Osteocyte (in vitro differentiated cells): ENCODE results near the gene RB1. TPM values are rescaled to one million over a fixed set of nuclear protein-coding genes. Genes with fewer than 3 reads are reported as not detected.

Source experiments
- DNase-seq: peaks from one replicate; pipeline ENCODE4 v3.0.0; 2021; ENCODE audit warnings: mixed read lengths; ENCODE audit not compliant: unreplicated experiment; ENCODE audit errors: extremely low spot score
- H3K27ac Mint-ChIP-seq: one replicate; pipeline ENCODE4 v1.8.0; 2021; ENCODE audit warnings: mild to moderate bottlenecking, mixed read lengths; ENCODE audit not compliant: unreplicated experiment
- H3K27me3 Mint-ChIP-seq: one replicate; pipeline ENCODE4 v1.8.0; 2021; ENCODE audit warnings: mixed read lengths; ENCODE audit not compliant: unreplicated experiment
- H3K36me3 Mint-ChIP-seq: one replicate; pipeline ENCODE4 v1.8.0; 2021; ENCODE audit warnings: mixed read lengths; ENCODE audit not compliant: unreplicated experiment
- H3K4me1 Mint-ChIP-seq: one replicate; pipeline ENCODE4 v1.8.0; 2021; ENCODE audit warnings: mixed read lengths; ENCODE audit not compliant: unreplicated experiment
- H3K4me3 Mint-ChIP-seq: one replicate; pipeline ENCODE4 v1.8.0; 2021; ENCODE audit warnings: mild to moderate bottlenecking, moderate library complexity, mixed read lengths; ENCODE audit not compliant: unreplicated experiment
- H3K9me3 Mint-ChIP-seq: one replicate; pipeline ENCODE4 v1.8.0; 2021; ENCODE audit warnings: mixed read lengths; ENCODE audit not compliant: unreplicated experiment
- total RNA-seq: library from RNA; stranded (reverse); gene quantifications from 2 replicates; pipeline ENCODE4 v1.2.1, GENCODE V29; 2021
- TF ChIP-seq, protein P1 (sequence below): fragments of 200-600 bp; sonication (generic); IDR thresholded peaks from 2 replicates; pipeline ENCODE4 v1.5.0; 2021; ENCODE audit warnings: antibody characterized with exemption, mild to moderate bottlenecking, moderate library complexity

RB1 gene
- total RNA-seq, 1 donor from 2014 or later: 42.3 TPM

DNA sequence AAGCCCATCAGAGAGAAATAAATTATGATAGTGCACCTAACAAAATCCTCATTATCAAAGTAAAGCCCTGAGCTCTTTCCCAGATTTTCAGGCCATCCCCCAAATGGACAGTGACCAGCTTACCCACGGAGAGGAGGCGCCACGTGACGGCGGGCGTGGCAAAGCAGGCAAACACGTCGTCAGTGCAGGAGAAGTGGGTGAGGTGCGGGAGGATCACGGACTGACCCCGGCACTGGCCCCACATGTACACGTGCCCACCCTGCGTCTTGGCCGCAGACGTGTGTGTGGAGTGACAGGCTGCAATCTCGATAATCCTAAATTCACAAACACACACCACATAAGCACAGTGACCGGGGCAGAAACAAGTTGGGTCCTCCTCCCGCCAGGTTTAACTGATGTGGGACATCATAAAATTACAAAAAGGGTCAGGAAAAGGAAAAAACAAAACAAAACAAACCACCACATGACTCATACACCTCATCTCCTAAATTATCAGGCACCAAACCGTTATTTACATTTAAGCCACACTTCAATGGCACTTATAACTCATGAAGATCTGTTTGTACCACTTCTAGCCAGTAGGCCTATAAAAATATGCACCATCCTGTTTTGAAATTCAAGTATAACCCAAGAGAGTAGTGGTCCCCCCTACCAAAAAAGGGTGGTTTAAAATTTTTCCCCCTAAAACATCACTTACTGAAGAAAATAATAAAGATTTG, 199.2 kb downstream of the RB1 start:
- H3K4me3 Mint-ChIP-seq: no peak overlapping the region
- no peak for DNase-seq
- TF ChIP-seq, protein P1, sequence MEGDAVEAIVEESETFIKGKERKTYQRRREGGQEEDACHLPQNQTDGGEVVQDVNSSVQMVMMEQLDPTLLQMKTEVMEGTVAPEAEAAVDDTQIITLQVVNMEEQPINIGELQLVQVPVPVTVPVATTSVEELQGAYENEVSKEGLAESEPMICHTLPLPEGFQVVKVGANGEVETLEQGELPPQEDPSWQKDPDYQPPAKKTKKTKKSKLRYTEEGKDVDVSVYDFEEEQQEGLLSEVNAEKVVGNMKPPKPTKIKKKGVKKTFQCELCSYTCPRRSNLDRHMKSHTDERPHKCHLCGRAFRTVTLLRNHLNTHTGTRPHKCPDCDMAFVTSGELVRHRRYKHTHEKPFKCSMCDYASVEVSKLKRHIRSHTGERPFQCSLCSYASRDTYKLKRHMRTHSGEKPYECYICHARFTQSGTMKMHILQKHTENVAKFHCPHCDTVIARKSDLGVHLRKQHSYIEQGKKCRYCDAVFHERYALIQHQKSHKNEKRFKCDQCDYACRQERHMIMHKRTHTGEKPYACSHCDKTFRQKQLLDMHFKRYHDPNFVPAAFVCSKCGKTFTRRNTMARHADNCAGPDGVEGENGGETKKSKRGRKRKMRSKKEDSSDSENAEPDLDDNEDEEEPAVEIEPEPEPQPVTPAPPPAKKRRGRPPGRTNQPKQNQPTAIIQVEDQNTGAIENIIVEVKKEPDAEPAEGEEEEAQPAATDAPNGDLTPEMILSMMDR: no peak
- no peaks in the 10 kb centered on the region for H3K9me3 Mint-ChIP-seq
- peaks cover 9% of the 10 kb centered on the region for H3K4me1 Mint-ChIP-seq
- H3K36me3 Mint-ChIP-seq: peaks cover 9% of the 10 kb centered on the region
- H3K27me3 Mint-ChIP-seq: no peaks in the 10 kb centered on the region
- no peak overlapping the region for H3K27ac Mint-ChIP-seq

DNA sequence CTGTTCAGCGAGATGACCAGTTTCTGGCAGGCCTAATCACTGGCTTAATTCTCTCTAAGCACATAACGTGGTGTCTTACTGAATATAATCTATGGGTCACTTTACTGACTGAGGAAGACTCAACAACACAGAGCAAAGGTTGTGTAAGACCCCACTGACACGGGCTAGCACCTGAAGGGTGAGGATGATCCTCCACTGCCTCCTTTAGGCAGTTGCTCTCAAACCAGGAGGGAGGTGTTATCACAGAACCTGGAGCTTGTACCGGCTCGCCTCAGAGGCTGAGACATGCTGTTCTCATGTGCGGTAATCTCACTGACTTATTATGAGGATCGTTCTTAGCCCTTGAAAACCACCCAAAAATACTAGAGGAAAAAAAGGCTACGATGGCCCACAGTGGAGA, 201.1 kb downstream of the RB1 start:
- H3K27ac Mint-ChIP-seq: no peak overlapping the region
- H3K9me3 Mint-ChIP-seq: no peaks in the 10 kb centered on the region
- H3K4me3 Mint-ChIP-seq: no peak overlapping the region
- TF ChIP-seq, protein P1: no peak
- no peak for DNase-seq
- H3K4me1 Mint-ChIP-seq: peaks cover 9% of the 10 kb centered on the region
- peaks cover 7% of the 10 kb centered on the region for H3K36me3 Mint-ChIP-seq
- H3K27me3 Mint-ChIP-seq: no peaks in the 10 kb centered on the region

DNA sequence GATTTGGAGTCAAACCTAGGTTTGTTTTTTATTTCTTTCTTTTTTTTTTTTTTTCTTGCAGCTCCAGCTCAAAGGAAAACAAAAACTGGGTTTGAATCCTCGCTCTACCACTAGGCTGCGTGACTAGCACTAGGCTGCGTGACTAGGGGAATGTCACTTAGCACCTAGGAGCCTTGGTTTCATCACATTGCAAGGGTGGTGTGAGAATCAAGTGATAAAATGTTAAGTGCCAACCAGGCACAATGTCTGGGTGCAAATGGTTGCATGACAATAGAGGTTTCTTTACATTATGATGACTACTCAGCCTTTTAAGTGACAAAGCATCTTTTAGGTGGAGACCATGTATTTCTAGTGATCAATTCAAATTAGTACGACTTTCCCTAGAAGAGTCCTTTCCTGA, 201.5 kb downstream of the RB1 start:
- no peak overlapping the region for H3K27ac Mint-ChIP-seq
- no peaks in the 10 kb centered on the region for H3K9me3 Mint-ChIP-seq
- peaks cover 7% of the 10 kb centered on the region for H3K36me3 Mint-ChIP-seq
- H3K4me3 Mint-ChIP-seq: no peak overlapping the region
- no peaks in the 10 kb centered on the region for H3K27me3 Mint-ChIP-seq
- no peak for DNase-seq
- H3K4me1 Mint-ChIP-seq: peaks cover 9% of the 10 kb centered on the region
- TF ChIP-seq, protein P1: no peak

DNA sequence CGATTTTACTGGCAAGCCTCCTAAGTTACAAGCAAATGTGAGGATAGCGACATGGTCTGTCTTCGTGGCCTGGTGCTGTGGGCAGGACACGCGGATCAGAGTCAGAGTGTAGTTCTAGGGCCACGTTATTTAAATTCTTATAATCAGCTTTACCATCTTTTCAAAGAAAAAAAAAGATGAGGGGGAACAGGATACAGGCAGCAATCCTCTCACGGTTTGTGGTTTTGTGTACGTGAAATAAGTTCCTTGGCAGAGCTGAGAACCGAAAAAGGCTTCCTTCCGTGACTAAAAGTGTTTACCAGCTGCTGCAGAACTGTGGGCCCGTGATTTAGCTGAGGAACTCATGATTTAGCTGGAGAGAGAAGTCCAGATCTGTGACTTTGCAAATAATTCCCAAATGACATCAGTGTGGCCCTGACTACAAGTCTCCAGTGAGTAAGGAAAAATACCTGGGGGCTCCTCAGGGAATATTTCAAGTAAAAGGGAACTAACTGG, 202.1 kb downstream of the RB1 start:
- Mint-ChIP-seq H3K4me3 (no peak overlapping the region), H3K27ac (no peak overlapping the region), H3K27me3 (no peaks in the 10 kb centered on the region), H3K9me3 (no peaks in the 10 kb centered on the region), H3K36me3 (peaks cover 7% of the 10 kb centered on the region), H3K4me1 (peaks cover 6% of the 10 kb centered on the region)
- TF ChIP-seq, protein P1: no peak
- DNase-seq: no peak

DNA sequence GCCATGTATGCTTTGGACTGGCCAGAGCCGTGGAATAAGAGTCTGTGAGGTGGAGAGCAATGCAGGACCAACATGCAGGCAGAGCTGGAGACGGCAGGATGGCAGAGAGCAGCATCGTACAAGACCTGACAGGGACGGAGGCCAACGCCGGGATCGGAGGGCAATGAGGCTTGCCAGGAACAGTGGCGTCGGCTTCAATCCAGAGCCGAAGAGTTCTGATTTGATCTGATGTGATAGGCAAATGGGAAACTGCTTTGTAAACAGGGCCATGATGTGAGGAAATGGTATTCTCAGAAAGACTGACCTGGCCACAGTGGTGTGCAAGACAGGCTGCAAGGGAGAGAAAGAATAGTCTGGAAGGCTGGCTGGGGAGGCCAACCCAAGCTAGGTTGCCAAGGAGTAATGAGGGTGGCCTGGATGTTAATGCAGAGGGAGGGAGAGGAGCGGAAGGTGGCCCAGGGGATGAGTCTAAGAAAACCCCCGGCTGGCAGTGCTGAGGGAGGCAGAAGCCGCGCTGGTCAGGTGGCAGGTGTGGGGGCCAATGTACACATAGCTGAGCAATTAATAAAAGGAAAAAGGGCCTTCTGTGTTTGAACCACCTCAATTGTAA, 202.6 kb downstream of the RB1 start:
- H3K4me3 Mint-ChIP-seq: no peak overlapping the region
- H3K9me3 Mint-ChIP-seq: no peaks in the 10 kb centered on the region
- H3K27ac Mint-ChIP-seq: no peak overlapping the region
- H3K27me3 Mint-ChIP-seq: no peaks in the 10 kb centered on the region
- DNase-seq: no peak
- TF ChIP-seq, protein P1: no peak
- peaks cover 7% of the 10 kb centered on the region for H3K36me3 Mint-ChIP-seq
- H3K4me1 Mint-ChIP-seq: peaks cover 4% of the 10 kb centered on the region
